NT2/D1 (cell line): ENCODE data around the gene CTNNAL1.

Source experiments
- SUZ12 ChIP-seq: IDR thresholded peaks from 2 replicates; pipeline ENCODE4 v1.6.1; 2011; ENCODE audit not compliant: insufficient read length, insufficient read depth; ENCODE audit errors: extremely low read depth
- ZNF274 ChIP-seq: IDR thresholded peaks from 2 replicates; pipeline ENCODE4 v1.6.1; 2011; ENCODE audit warnings: mild to moderate bottlenecking, low read depth, low read length

DNA sequence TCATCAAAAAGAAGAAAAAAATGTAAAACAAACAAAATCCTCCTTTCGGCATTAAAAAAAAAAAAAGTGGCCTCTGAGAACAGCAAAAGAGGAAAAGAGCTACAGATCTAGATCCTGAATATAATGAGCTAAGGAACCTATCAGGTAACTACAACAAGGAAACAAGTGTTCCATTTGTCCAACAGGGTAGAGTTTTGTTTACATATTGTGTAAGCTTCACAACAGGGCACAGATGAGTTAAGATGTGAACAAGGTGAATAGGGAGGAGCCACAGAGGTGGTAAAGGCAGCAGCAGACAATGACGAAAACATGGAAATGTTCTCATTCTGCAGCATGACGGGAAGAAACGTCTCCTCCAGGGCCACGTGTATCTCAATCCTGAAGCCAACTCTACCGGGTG, 93.8 kb downstream of the CTNNAL1 start:
- no peak for TF ChIP-seq ZNF274
- TF ChIP-seq SUZ12, result no peak
